IMR-90 (cell line): ENCODE data around the gene SRBD1.

ENCODE experiments used
- CEBPB ChIP-seq: IDR thresholded peaks from 2 replicates; pipeline ENCODE4 v1.6.1; 2012; ENCODE audit warnings: low read depth, low read length, improper control_type of control experiment
- POLR2A ChIP-seq: IDR thresholded peaks from 2 replicates; pipeline ENCODE4 v1.6.1; 2012; ENCODE audit warnings: mild to moderate bottlenecking, low read depth, low read length
- RAD21 ChIP-seq: IDR thresholded peaks from 2 replicates; pipeline ENCODE4 v1.6.1; 2012; ENCODE audit warnings: low read length, improper control_type of control experiment
- RFX5 ChIP-seq: IDR thresholded peaks from 2 replicates; pipeline ENCODE4 v1.8.0; 2012; ENCODE audit warnings: low read depth, mild to moderate bottlenecking, low read length, moderate library complexity
- SMC3 ChIP-seq: fragments of 150-350 bp; IDR thresholded peaks from 2 replicates; pipeline ENCODE4 v1.6.1; 2016; ENCODE audit warnings: low read depth, mild to moderate bottlenecking, antibody characterized with exemption, low read length, moderate library complexity
- TF ChIP-seq, protein P1 (sequence below): conservative IDR thresholded peaks from 2 replicates; pipeline ENCODE4 v1.5.1; 2012; ENCODE audit warnings: mild to moderate bottlenecking, low read depth, low read length, improper control_type of control experiment
- TF ChIP-seq, protein P2 (sequence below): fragments of 150-350 bp; IDR thresholded peaks from 2 replicates; pipeline ENCODE4 v1.6.1; 2017; ENCODE audit warnings: mild to moderate bottlenecking, antibody characterized with exemption, low read length, low read depth

DNA sequence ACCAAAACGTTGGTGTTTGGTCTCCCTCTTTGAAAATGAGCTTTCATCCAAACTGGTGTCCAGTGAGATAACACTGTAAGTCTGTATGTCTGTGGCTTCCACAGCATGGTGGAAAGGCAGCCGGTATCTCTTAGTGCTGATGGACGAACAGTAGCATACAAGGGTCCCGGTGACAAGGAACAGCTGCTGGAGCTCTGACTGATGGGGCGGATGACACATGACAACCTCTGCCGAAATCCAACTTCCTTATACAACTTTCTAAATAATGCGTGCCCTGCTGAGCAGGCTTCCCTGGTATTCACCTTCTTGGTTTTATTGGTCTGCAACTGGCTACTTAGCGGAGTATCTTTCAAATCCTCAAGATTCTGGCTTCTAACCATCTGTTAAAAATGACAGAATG, 216.2 kb downstream of the SRBD1 start:
- TF ChIP-seq POLR2A (no peak), RFX5 (no peak), CEBPB (no peak), RAD21 (no peak), SMC3 (no peak)
- TF ChIP-seq, protein P1, sequence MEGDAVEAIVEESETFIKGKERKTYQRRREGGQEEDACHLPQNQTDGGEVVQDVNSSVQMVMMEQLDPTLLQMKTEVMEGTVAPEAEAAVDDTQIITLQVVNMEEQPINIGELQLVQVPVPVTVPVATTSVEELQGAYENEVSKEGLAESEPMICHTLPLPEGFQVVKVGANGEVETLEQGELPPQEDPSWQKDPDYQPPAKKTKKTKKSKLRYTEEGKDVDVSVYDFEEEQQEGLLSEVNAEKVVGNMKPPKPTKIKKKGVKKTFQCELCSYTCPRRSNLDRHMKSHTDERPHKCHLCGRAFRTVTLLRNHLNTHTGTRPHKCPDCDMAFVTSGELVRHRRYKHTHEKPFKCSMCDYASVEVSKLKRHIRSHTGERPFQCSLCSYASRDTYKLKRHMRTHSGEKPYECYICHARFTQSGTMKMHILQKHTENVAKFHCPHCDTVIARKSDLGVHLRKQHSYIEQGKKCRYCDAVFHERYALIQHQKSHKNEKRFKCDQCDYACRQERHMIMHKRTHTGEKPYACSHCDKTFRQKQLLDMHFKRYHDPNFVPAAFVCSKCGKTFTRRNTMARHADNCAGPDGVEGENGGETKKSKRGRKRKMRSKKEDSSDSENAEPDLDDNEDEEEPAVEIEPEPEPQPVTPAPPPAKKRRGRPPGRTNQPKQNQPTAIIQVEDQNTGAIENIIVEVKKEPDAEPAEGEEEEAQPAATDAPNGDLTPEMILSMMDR, result no peak
- TF ChIP-seq, protein P2, sequence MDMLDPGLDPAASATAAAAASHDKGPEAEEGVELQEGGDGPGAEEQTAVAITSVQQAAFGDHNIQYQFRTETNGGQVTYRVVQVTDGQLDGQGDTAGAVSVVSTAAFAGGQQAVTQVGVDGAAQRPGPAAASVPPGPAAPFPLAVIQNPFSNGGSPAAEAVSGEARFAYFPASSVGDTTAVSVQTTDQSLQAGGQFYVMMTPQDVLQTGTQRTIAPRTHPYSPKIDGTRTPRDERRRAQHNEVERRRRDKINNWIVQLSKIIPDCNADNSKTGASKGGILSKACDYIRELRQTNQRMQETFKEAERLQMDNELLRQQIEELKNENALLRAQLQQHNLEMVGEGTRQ, result no peak
